SK-N-SH (cell line): Measurements from ENCODE around the gene STRADA. TPM values are rescaled to one million over a fixed set of nuclear protein-coding genes. Genes with fewer than 3 reads are reported as not detected.

Source experiments
- CTCF ChIA-PET: fragments of 300-600, 350-600 bp; formaldehyde crosslinking; extraction: SDS; loops from one replicate; lab custom pipeline; 2021; lab: Yijun Ruan, JAX
- POLR2A ChIA-PET: fragments of 350-600 bp; sonication (Branson Sonifier 250); formaldehyde crosslinking; extraction: SDS; loops from one replicate; lab custom pipeline; 2020; ENCODE audit warnings: antibody characterized with exemption, inconsistent platforms; lab: Yijun Ruan, JAX
- DNase-seq: peaks from one replicate; pipeline ENCODE4 v3.0.0; 2012
- H2AFZ ChIP-seq: fragments of 200-600 bp; sonication (generic); 2 replicates; pipeline ENCODE4 v1.8.1; 2016; ENCODE audit warnings: antibody characterized with exemption, mild to moderate bottlenecking, low read depth
- H3F3A ChIP-seq: fragments of 200-600 bp; sonication (generic); replicated peaks from 2 replicates; pipeline ENCODE3; 2016; ENCODE audit warnings: antibody characterized with exemption, mild to moderate bottlenecking; ENCODE audit not compliant: insufficient read depth
- H3K27ac ChIP-seq, 2 experiments: fragments of 200-500 bp in 1 of 2; fragments of 200-600 bp in 1 of 2; sonication (Bioruptor generic) in 1 of 2; sonication (generic), shearing (Covaris generic) in 1 of 2; 2 replicates each; pipeline versions ENCODE4 v1.5.1 to v1.6.1; 2014 to 2016; ENCODE audit warnings: low read depth in 2 of 2, inconsistent platforms in 1 of 2, low read length in 1 of 2, mild to moderate bottlenecking in 1 of 2, mixed read lengths in 1 of 2
- H3K27me3 ChIP-seq: fragments of 200-600 bp; sonication (generic), shearing (Covaris generic); 2 replicates; pipeline ENCODE4 v1.6.1; 2016; ENCODE audit warnings: mixed run types; ENCODE audit not compliant: insufficient read depth
- H3K36me3 ChIP-seq, 2 experiments: fragments of 200-500 bp in 1 of 2; fragments of 200-600 bp in 1 of 2; sonication (Bioruptor generic) in 1 of 2; sonication (generic) in 1 of 2; replicated peaks in 1 of 2; 2 replicates each; pipeline versions ENCODE3 to v1.5.1; 2014 to 2016; ENCODE audit warnings: low read length in 1 of 2, mild to moderate bottlenecking in 1 of 2; ENCODE audit not compliant: insufficient read depth in 2 of 2, control insufficient read depth in 1 of 2
- H3K4me1 ChIP-seq, 2 experiments: fragments of 200-500 bp in 1 of 2; fragments of 200-600 bp in 1 of 2; sonication (Bioruptor generic) in 1 of 2; sonication (generic), shearing (Covaris generic) in 1 of 2; 2 replicates each; pipeline versions ENCODE4 v1.5.1 to v1.6.1; 2014 to 2016; ENCODE audit warnings: low read depth in 1 of 2, low read length in 1 of 2, mixed run types in 1 of 2; ENCODE audit not compliant: insufficient read depth in 2 of 2, control insufficient read depth in 1 of 2
- H3K4me2 ChIP-seq: fragments of 200-600 bp; sonication (generic), shearing (Covaris generic); 2 replicates; pipeline ENCODE4 v1.6.1; 2017; ENCODE audit warnings: mixed run types
- H3K4me3 ChIP-seq, 2 experiments: fragments of 200-500 bp in 1 of 2; fragments of 200-600 bp in 1 of 2; sonication (Bioruptor generic) in 1 of 2; sonication (generic), shearing (Covaris generic) in 1 of 2; 2 replicates each; pipeline versions ENCODE4 v1.5.1 to v1.8.1; 2014 to 2016; ENCODE audit warnings: low read depth in 2 of 2, inconsistent platforms in 1 of 2, low read length in 1 of 2, mild to moderate bottlenecking in 1 of 2, mixed read lengths in 1 of 2, moderate library complexity in 1 of 2
- H3K79me2 ChIP-seq: fragments of 200-600 bp; sonication (generic); 2 replicates; pipeline ENCODE4 v1.8.1; 2017; ENCODE audit warnings: mild to moderate bottlenecking; ENCODE audit not compliant: insufficient read depth
- H3K9ac ChIP-seq: fragments of 200-600 bp; sonication (generic); 2 replicates; pipeline ENCODE4 v1.6.1; 2017; ENCODE audit warnings: mixed run types
- H3K9me2 ChIP-seq: fragments of 200-600 bp; sonication (generic); 2 replicates; pipeline ENCODE4 v1.6.1; 2017; ENCODE audit warnings: mixed run types
- H3K9me3 ChIP-seq: fragments of 200-600 bp; sonication (generic); 2 replicates; pipeline ENCODE4 v1.6.1; 2017; ENCODE audit warnings: mixed run types, mild to moderate bottlenecking, moderate library complexity
- H4K20me1 ChIP-seq: fragments of 200-600 bp; sonication (generic); 2 replicates; pipeline ENCODE4 v1.6.1; 2017; ENCODE audit warnings: mild to moderate bottlenecking, mixed run types; ENCODE audit not compliant: insufficient read depth
- ELF1 ChIP-seq: IDR thresholded peaks from 2 replicates; pipeline ENCODE4 v1.4.0; 2012
- EZH2phosphoT487 ChIP-seq: fragments of 200-600 bp; sonication (generic); IDR thresholded peaks from 2 replicates; pipeline ENCODE4 v1.6.1; 2017; ENCODE audit warnings: low read depth, mixed run types, mild to moderate bottlenecking, antibody characterized with exemption, moderate library complexity, borderline replicate concordance
- GABPA ChIP-seq: IDR thresholded peaks from 2 replicates; pipeline ENCODE4 v1.4.0; 2012; ENCODE audit warnings: low read depth, mild to moderate bottlenecking
- MAX ChIP-seq: IDR thresholded peaks from 2 replicates; pipeline ENCODE4 v1.4.0; 2012; ENCODE audit warnings: low read depth
- MXI1 ChIP-seq: IDR thresholded peaks from 2 replicates; pipeline ENCODE4 v1.6.1; 2012; ENCODE audit warnings: mild to moderate bottlenecking, low read depth, low read length, improper control_type of control experiment
- RAD21 ChIP-seq: IDR thresholded peaks from 2 replicates; pipeline ENCODE4 v1.6.1; 2012; ENCODE audit warnings: mild to moderate bottlenecking, low read length
- RCOR1 ChIP-seq: fragments of 150-350 bp; IDR thresholded peaks from 2 replicates; pipeline ENCODE4 v1.6.1; 2017; ENCODE audit warnings: antibody characterized with exemption, low read length
- RXRA ChIP-seq: IDR thresholded peaks from 2 replicates; pipeline ENCODE4 v1.4.0; 2012; ENCODE audit warnings: low read depth, mild to moderate bottlenecking, borderline replicate concordance
- SIN3A ChIP-seq: IDR thresholded peaks from 2 replicates; pipeline ENCODE4 v1.6.1; 2012; ENCODE audit warnings: low read depth, mild to moderate bottlenecking, low read length, moderate library complexity, borderline replicate concordance
- TEAD4 ChIP-seq: IDR thresholded peaks from 2 replicates; pipeline ENCODE4 v1.4.0; 2012; ENCODE audit warnings: mild to moderate bottlenecking, borderline replicate concordance; ENCODE audit not compliant: insufficient read depth
- USF1 ChIP-seq: IDR thresholded peaks from 2 replicates; pipeline ENCODE4 v1.4.0; 2012; ENCODE audit warnings: low read depth, borderline replicate concordance
- ZBTB33 ChIP-seq: IDR thresholded peaks from 2 replicates; pipeline ENCODE4 v1.4.0; 2012; ENCODE audit warnings: low read depth, borderline replicate concordance
- WGBS: methylation state at CpG from one replicate; pipeline ENCODE4 v1.1.6; 2017; ENCODE audit warnings: low lambda C conversion rate; 5-methylcytosine and 5-hydroxymethylcytosine counted together
- polyA plus RNA-seq, 3 experiments: library from polyadenylated mRNA; depleted of rRNA; stranded (reverse); fragments of >200 nt; gene quantifications; 2 replicates each; pipeline ENCODE4 v1.2.3, GENCODE V29; 2012

STRADA gene
- polyA plus RNA-seq, 1 of the 3 experiments (the other 2 are of a cell fraction), result 37.3 TPM

- Histone ChIP-seq H3K36me3 (peaks cover 30 to 36% of the 10 kb centered on the region in 2 experiments), H3K27me3 (no peaks in the 10 kb centered on the region), H2AFZ (no peak overlapping the region), H3K9me2 (no peaks in the 10 kb centered on the region), H4K20me1 (no peaks in the 10 kb centered on the region), H3K4me1 (no peaks in the 10 kb centered on the region), H3K4me2 (no peak overlapping the region), H3F3A (no peaks in the 10 kb centered on the region), H3K9ac (no peak overlapping the region), H3K79me2 (no peaks in the 10 kb centered on the region), H3K9me3 (no peaks in the 10 kb centered on the region), H3K4me3 (no peak overlapping the region), H3K27ac (no peak overlapping the region)
- ChIA-PET CTCF (interaction anchor here (0.8 to 2.3 kb wide), 9 partner anchors 14 to 289 kb away, joined by 3 to 6 read pairs (median 3); no protein-coding TSS in a partner anchor), POLR2A (interaction anchor here (1.4 to 1.7 kb wide), 2 partner anchors 12 to 38 kb away, joined by 4 to 6 read pairs; no protein-coding TSS in a partner anchor)
- no peak for TF ChIP-seq RAD21
- no peak for TF ChIP-seq RXRA
- TF ChIP-seq GABPA, result no peak
- TF ChIP-seq MAX, result 0 out of 2 replicates have a peak, but pooled peaks have one; percentile 29
- no peak for TF ChIP-seq ELF1
- no peak for TF ChIP-seq RCOR1
- no peak for TF ChIP-seq ZBTB33
- no peak for TF ChIP-seq SIN3A
- DNase-seq, result no peak
- 84% methylated on average over 10 of the region's 10 CpGs for WGBS
Observed at GRCh38 chr17:63714550-63715277, 26.9 kb downstream of the STRADA start.

- no peaks in the 10 kb centered on the region for H4K20me1 ChIP-seq
- CTCF ChIA-PET, result interaction anchor here (0.6 to 3.9 kb wide), 7 partner anchors 12 to 284 kb away, joined by 3 to 18 read pairs (median 6); partner anchors contain the start of gene MAP3K3
Observed at GRCh38 chr17:63709110-63709509, 32.5 kb downstream of the STRADA start.

More at GRCh38 chr17:63709110-63709509, 32.5 kb downstream of the STRADA start:
- peaks cover 0 to 8% of the 10 kb centered on the region in 2 experiments; a peak in 1 of 4 replicates for H3K4me1 ChIP-seq
- POLR2A ChIA-PET, result interaction anchor here (1.6 kb wide), 2 partner anchors 8 to 33 kb away, joined by 5 to 6 read pairs; partner anchors contain the start of genes LIMD2 and STRADA
- H3K36me3 ChIP-seq, result peaks cover 35 to 49% of the 10 kb centered on the region in 2 experiments
- no peaks in the 10 kb centered on the region for H3K9me3 ChIP-seq
- no peaks in the 10 kb centered on the region for H3F3A ChIP-seq
- no peak overlapping the region for H3K4me2 ChIP-seq
- DNase-seq, result no peak
- H3K4me3 ChIP-seq, result no peak overlapping the region
- no peaks in the 10 kb centered on the region for H3K79me2 ChIP-seq
- H3K9ac ChIP-seq, result no peak overlapping the region
- no peaks in the 10 kb centered on the region for H3K9me2 ChIP-seq
- no peak overlapping the region for H3K27ac ChIP-seq
- 93% methylated on average over 6 of the region's 6 CpGs for WGBS
- no peak overlapping the region for H2AFZ ChIP-seq
- TF ChIP-seq MXI1, result no peak
- no peak for TF ChIP-seq USF1
- TF ChIP-seq TEAD4, result no peak
- no peak for TF ChIP-seq RCOR1
- TF ChIP-seq EZH2phosphoT487, result no peak
- H3K27me3 ChIP-seq, result no peaks in the 10 kb centered on the region
